Neutrophil (primary cell): ENCODE results near the gene TTLL9.

Experiments used
- H3K27ac ChIP-seq: fragments of 200-600 bp; sonication (generic); 2 replicates; pipeline ENCODE4 v1.5.1; 2016; ENCODE audit warnings: mild to moderate bottlenecking, moderate library complexity
- H3K27me3 ChIP-seq: fragments of 200-600 bp; sonication (generic); 2 replicates; pipeline ENCODE4 v1.6.0; 2016; ENCODE audit warnings: mild to moderate bottlenecking
- H3K36me3 ChIP-seq: fragments of 200-600 bp; sonication (generic); 2 replicates; pipeline ENCODE4 v1.5.1; 2017
- H3K4me1 ChIP-seq, 2 experiments: fragments of 200-600 bp in 1 of 2; sonication (generic) in 1 of 2; 1 replicate in 1 of 2; 2 replicates in 1 of 2; pipeline versions ENCODE4 v1.5.1 to v1.6.1; 2013 to 2016; ENCODE audit warnings: low read depth in 1 of 2, low read length in 1 of 2, mild to moderate bottlenecking in 1 of 2, moderate library complexity in 1 of 2; ENCODE audit not compliant: control insufficient read depth in 1 of 2, insufficient read depth in 1 of 2
- H3K4me3 ChIP-seq, 2 experiments: fragments of 200-600 bp in 1 of 2; sonication (generic) in 1 of 2; 1 replicate in 1 of 2; 2 replicates in 1 of 2; pipeline ENCODE4 v1.5.1; 2013 to 2016; ENCODE audit warnings: low read depth in 1 of 2, low read length in 1 of 2, mild to moderate bottlenecking in 1 of 2, moderate library complexity in 1 of 2
- H3K9me3 ChIP-seq: fragments of 200-600 bp; sonication (generic); 2 replicates; pipeline ENCODE4 v1.5.1; 2016
- CTCF ChIP-seq: fragments of 200-600 bp; sonication (generic); IDR thresholded peaks from 2 replicates; pipeline ENCODE4 v1.5.1; 2016; ENCODE audit warnings: antibody characterized with exemption

Gene TTLL9

GRCh38 chr20:31857861-31858759, 12.3 kb upstream of the TTLL9 start:
- no peaks in the 10 kb centered on the region for H3K36me3 ChIP-seq
- TF ChIP-seq CTCF = no peak
- no peaks in the 10 kb centered on the region for H3K9me3 ChIP-seq
- no peak overlapping the region for H3K4me3 ChIP-seq
- peaks cover 4 to 10% of the 10 kb centered on the region in 2 experiments for H3K4me1 ChIP-seq
- H3K27ac ChIP-seq = no peak overlapping the region
- peaks cover 64% of the 10 kb centered on the region for H3K27me3 ChIP-seq

GRCh38 chr20:31858760-31859083, 11.7 kb upstream of the TTLL9 start:
- no peaks in the 10 kb centered on the region for H3K36me3 ChIP-seq
- no peak for TF ChIP-seq CTCF
- peaks cover 4 to 10% of the 10 kb centered on the region in 2 experiments for H3K4me1 ChIP-seq
- no peak overlapping the region for H3K27ac ChIP-seq
- H3K4me3 ChIP-seq = no peak overlapping the region
- H3K27me3 ChIP-seq = peaks cover 68% of the 10 kb centered on the region
- no peaks in the 10 kb centered on the region for H3K9me3 ChIP-seq

GRCh38 chr20:31859266-31859997, 11.0 kb upstream of the TTLL9 start:
- peaks cover 4 to 10% of the 10 kb centered on the region in 2 experiments for H3K4me1 ChIP-seq
- peaks cover 65% of the 10 kb centered on the region for H3K27me3 ChIP-seq
- no peak overlapping the region for H3K27ac ChIP-seq
- H3K9me3 ChIP-seq = no peaks in the 10 kb centered on the region
- H3K4me3 ChIP-seq = no peak overlapping the region
- H3K36me3 ChIP-seq = no peaks in the 10 kb centered on the region
- TF ChIP-seq CTCF = no peak

GRCh38 chr20:31859998-31860380, 10.4 kb upstream of the TTLL9 start:
- Histone ChIP-seq H3K27me3 (peaks cover 60% of the 10 kb centered on the region), H3K36me3 (no peaks in the 10 kb centered on the region), H3K27ac (no peak overlapping the region), H3K4me3 (no peak overlapping the region), H3K9me3 (no peaks in the 10 kb centered on the region), H3K4me1 (peaks cover 4 to 10% of the 10 kb centered on the region in 2 experiments)
- TF ChIP-seq CTCF = no peak

- Histone ChIP-seq H3K27ac (no peak overlapping the region), H3K27me3 (peaks cover 57% of the 10 kb centered on the region), H3K36me3 (no peaks in the 10 kb centered on the region), H3K4me3 (peak overlapping the region in 1 of 2 experiments; percentile 24), H3K9me3 (no peaks in the 10 kb centered on the region), H3K4me1 (peaks cover 4 to 10% of the 10 kb centered on the region in 2 experiments)
- no peak for TF ChIP-seq CTCF
Observed at GRCh38 chr20:31860390-31861134, 9.9 kb upstream of the TTLL9 start.
